GM18858 (cell line): ENCODE measurements around the gene ATP8B4.

Source experiments
- ATAC-seq: cut with Tn5 transposase; IDR thresholded peaks from one replicate; pipeline ENCODE4 v1.9.1; 2021; ENCODE audit not compliant: unreplicated experiment

The ATP8B4 gene

DNA sequence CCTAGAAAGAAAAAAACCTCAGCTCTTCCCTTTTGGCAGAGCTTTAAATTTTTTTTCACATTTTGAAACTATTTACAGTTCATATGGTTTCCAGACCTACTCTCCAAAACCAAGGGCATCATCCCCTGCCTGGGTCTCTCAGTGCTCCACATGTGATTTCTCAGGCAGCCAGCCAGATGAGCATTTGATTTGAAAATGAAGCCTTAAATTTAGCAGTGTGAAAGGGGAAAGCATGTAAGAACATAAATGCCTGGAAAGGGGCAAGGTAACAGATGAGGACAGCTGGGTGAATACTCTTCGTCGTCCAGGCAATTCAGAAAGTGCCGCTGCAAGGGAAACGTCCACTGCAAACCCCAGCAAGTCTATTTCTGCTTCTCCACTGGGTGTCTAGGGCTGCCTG is 94.8 kb downstream of the ATP8B4 start:
- ATAC-seq: no peak

DNA sequence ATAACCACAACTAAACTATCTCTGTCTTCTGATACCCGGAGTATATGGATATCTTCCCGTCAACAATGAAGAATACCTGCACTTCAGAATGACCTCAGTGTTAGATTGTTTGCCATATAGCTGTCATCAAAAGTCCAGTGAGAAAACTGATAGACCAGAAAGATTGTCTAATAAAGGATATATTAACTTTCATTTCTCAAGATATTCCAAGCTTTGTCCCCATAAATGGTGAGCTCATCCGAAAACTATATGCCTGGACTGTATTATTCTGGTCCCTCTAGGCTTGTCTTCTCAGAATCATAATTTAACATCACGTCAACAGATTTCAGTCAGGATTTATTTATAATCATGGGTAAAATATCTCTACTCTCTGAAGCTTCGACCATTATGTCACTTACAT is 100.5 kb downstream of the ATP8B4 start:
- no peak for ATAC-seq

- no peak for ATAC-seq
Measured at GRCh38 chr15:50017522-50017921, 101.5 kb downstream of the ATP8B4 start.

- no peak for ATAC-seq
Measured at GRCh38 chr15:50016951-50017350, 102.1 kb downstream of the ATP8B4 start.

- ATAC-seq: no peak
Measured at GRCh38 chr15:50012790-50013189, 106.2 kb downstream of the ATP8B4 start.

GRCh38 chr15:50009634-50010033 is 109.4 kb downstream of the ATP8B4 start:
- ATAC-seq: no peak

- peak; percentile 99 for ATAC-seq
Measured at GRCh38 chr15:50003786-50004334, 115.2 kb downstream of the ATP8B4 start.

DNA sequence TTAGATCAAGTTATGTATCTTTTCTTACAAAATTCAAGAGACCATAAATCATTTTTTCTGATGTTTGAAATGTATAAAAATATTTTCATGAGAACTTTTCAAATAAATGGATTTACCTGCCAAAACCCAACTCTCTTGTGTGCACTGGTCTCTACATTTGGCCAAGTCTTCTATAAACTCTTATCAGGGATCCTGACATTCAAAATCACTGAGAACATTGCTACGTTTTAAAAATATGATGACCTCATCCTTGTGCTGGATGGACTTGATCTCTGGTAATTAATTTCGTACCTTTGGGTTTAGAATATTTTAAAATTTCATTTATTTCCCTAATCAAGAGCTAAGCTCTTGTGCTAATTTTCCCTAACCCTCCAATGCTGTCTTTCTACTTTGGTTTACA is 127.4 kb downstream of the ATP8B4 start:
- ATAC-seq: no peak

- ATAC-seq: no peak
Measured at GRCh38 chr15:49990835-49991545, 128.0 kb downstream of the ATP8B4 start.

DNA sequence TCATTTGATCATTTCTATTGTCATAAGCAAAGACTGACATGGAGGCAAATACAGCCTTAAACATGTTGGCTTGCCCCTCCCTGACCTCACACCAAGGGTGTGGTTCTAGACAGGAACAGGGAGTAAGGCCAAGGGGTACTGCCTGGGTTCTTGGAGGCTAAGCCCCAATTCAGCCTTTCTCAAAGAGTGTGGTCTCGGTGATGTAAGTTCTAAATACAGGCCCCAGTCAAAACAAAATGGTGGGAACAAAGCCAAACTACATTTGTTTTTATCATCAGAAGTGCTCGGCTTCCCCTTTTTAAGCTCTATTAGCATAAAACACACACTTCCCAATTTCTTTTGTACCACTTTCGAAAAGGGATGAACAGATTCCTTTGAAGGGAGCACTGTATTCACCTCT is 129.5 kb downstream of the ATP8B4 start:
- no peak for ATAC-seq

GRCh38 chr15:49988766-49989165 is 130.3 kb downstream of the ATP8B4 start:
- no peak for ATAC-seq

DNA sequence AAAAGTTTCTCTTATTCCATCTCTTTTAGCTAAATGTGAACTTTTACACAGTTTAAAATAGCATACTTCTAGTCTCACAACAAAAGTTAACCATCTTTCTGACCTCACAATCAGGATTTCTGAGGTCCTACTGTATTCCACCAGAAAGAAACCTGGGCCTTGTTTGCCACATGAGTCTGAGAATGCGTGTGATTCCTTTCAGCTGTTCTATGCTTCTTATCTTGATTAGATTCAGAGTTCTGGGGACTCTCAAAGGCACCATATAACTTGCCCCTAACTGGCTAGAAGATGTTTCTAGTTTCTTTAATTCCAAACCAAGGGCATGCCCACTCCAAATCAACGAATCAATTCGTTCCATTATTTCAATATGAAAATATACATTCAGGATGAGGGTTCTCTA is 131.1 kb downstream of the ATP8B4 start:
- no peak for ATAC-seq

- no peak for ATAC-seq
Measured at GRCh38 chr15:49987198-49987785, 131.7 kb downstream of the ATP8B4 start.

- no peak for ATAC-seq
Measured at GRCh38 chr15:49986326-49986725, 132.7 kb downstream of the ATP8B4 start.

DNA sequence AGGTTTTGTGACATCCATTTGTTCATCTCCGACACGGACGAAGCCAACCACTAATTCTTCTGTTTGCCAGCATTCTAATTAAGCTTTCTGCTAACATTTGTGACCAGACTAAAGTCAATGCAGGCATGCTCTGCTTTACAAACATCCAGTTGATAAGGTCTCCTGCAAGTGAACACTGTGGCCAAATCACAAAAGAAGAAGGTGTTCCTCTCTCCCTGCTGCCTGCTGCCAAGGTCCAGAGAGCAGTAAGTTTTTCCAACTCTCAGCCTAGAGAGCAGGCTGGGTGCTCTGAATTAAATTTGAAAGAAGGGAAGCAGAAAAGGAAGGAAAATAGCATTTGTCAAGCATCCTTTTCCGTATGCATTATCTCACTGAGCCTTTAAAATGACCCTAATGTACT is 133.6 kb downstream of the ATP8B4 start:
- ATAC-seq: no peak

DNA sequence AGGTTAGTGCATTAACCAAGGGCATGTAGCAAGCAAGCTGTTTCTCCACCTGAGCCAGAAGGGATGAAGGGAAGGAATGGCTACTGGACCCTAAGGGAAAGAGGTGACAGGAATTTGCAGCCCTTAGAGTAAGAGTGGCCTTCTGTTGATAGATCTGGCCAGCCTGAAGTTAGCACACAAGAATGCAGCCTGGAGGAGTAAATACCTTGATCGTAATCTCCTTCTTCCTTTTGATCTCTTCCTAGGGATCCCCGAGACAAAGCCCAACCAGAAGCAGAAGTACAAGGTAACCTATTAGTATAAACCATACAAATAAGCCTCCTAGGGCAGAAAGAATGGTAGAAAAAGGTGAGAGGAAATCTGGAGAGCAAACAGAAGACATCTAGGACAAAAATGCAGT is 134.6 kb downstream of the ATP8B4 start:
- no peak for ATAC-seq

DNA sequence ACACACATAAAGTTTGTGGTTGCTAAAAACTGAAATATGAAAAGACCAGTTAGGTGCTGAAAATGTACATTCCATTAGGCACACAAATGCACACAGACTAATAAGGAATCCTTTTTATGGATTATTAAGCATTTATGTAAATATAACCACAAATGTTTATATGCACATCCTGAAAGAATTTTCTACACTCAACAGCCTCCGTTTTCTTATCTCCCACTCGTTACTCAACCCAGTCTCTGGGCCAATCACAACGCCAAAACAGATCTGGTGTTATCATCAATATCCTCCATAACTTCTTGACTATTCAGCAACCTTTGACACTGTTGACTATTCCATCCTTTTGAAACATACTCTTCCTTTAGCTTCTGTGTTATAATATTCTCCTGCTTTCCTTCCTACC is 136.4 kb downstream of the ATP8B4 start:
- ATAC-seq: no peak

DNA sequence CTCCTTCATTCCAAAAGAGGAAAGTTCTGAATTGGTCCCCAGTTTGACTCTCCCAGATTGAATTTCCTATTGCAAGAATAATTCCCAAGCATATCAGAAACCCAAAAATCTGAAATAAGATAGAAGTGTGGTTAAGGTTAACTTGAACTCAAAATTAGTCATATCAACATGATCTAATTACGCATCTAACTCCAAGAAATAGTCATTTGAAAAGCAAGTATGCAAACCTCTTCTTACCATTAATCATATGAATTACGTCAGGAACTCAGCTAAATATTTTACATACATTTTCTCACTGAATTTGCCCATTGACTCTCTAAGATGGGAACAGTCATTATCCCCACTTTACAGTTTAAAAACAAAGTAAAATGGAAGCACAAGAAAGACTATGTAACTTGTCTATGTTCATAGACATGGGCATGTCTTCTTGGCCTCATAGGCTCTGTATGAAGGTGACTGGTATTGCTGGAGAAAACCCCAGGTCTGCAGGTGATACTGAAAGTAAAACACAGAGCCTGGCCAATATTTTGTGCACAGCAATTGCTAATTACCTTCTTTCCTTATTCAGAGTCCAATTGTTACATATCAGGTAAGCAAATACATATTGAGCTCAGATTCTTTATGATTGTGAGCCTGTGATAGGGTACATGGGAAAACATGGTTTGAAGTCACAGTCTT is 139.2 kb downstream of the ATP8B4 start:
- no peak for ATAC-seq

- no peak for ATAC-seq
Measured at GRCh38 chr15:49978121-49978520, 140.9 kb downstream of the ATP8B4 start.

GRCh38 chr15:49977306-49977705 is 141.7 kb downstream of the ATP8B4 start:
- ATAC-seq: no peak

GRCh38 chr15:49964551-49964950 is 154.5 kb downstream of the ATP8B4 start:
- no peak for ATAC-seq

DNA sequence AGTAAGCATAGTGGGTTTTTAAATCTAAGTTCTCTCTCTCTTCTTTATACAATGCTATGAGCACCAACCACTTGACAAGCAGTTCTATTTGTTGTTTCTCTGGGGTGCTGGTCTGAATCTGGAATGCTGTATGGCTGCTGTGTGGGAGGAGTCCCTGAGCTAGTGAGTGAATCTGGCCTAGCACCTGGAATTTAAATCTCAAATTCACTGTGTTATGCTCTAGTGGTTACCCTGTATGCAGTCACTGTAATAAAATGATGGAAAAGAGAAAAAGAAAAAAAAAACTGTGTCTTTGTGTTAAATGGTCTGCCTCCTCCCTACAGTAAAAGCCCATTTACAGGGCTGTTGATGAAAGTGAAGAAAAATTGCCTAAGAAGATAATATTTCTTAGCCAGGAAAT is 155.0 kb downstream of the ATP8B4 start:
- ATAC-seq: no peak
